NCI-H510A (cell line): Measurements from ENCODE around the gene RASSF3.
A peak's percentile ranks its signal among the peaks of the same experiment; 100 is the strongest.

Experiments used
- DNase-seq: peaks from one replicate; lab custom pipeline; 2025; lab: John Stamatoyannopoulos, UW

Gene RASSF3

GRCh38 chr12:64691227-64691794, 81.0 kb downstream of the RASSF3 start:
- DNase-seq: peak; percentile 74

GRCh38 chr12:64691795-64692583, 81.7 kb downstream of the RASSF3 start:
- DNase-seq: no peak

GRCh38 chr12:64694130-64695040, 84.1 kb downstream of the RASSF3 start:
- DNase-seq: no peak

GRCh38 chr12:64695550-64695949, 85.3 kb downstream of the RASSF3 start:
- DNase-seq: no peak

GRCh38 chr12:64696080-64696741, 85.9 kb downstream of the RASSF3 start:
- no peak for DNase-seq

GRCh38 chr12:64699504-64700115, 89.3 kb downstream of the RASSF3 start:
- DNase-seq: no peak

GRCh38 chr12:64700532-64700931, 90.2 kb downstream of the RASSF3 start:
- no peak for DNase-seq

GRCh38 chr12:64701283-64701682, 91.0 kb downstream of the RASSF3 start:
- no peak for DNase-seq

- no peak for DNase-seq
These were observed 96.0 kb downstream of the RASSF3 start for GRCh38 chr12:64706306-64706705.

GRCh38 chr12:64706857-64707256, 96.6 kb downstream of the RASSF3 start:
- DNase-seq: no peak

GRCh38 chr12:64707362-64707761, 97.1 kb downstream of the RASSF3 start:
- DNase-seq: no peak

GRCh38 chr12:64707926-64708325, 97.6 kb downstream of the RASSF3 start:
- no peak for DNase-seq

GRCh38 chr12:64709429-64709828, 99.1 kb downstream of the RASSF3 start:
- DNase-seq: no peak

GRCh38 chr12:64713376-64713775, 103.1 kb downstream of the RASSF3 start:
- no peak for DNase-seq

- no peak for DNase-seq
These were observed 104.3 kb downstream of the RASSF3 start for GRCh38 chr12:64714551-64714968.

- DNase-seq: no peak
These were observed 106.1 kb downstream of the RASSF3 start for GRCh38 chr12:64716371-64716770.

GRCh38 chr12:64716839-64717455, 106.7 kb downstream of the RASSF3 start:
- no peak for DNase-seq

GRCh38 chr12:64718649-64719048, 108.4 kb downstream of the RASSF3 start:
- DNase-seq: no peak

- DNase-seq: no peak
These were observed 110.6 kb downstream of the RASSF3 start for GRCh38 chr12:64720884-64721283.

GRCh38 chr12:64722835-64723234, 112.5 kb downstream of the RASSF3 start:
- no peak for DNase-seq

GRCh38 chr12:64723630-64724029, 113.3 kb downstream of the RASSF3 start:
- DNase-seq: no peak
